CD4-positive, alpha-beta T cell treated with Interleukin-15 for 1 hour (primary cell): ENCODE results near the gene INTS2.
"Not testable (repeated sequence)": the region's sequence is repeated elsewhere in the genome, so short reads cannot be mapped to it uniquely, and the experiment has no call there.

ENCODE experiments used
- DNase-seq: peaks from one replicate; pipeline ENCODE4 v3.0.0-alpha.2; 2020

Gene INTS2

GRCh38 chr17:61846088-61846487, 81.7 kb downstream of the INTS2 start:
- no peak for DNase-seq

DNA sequence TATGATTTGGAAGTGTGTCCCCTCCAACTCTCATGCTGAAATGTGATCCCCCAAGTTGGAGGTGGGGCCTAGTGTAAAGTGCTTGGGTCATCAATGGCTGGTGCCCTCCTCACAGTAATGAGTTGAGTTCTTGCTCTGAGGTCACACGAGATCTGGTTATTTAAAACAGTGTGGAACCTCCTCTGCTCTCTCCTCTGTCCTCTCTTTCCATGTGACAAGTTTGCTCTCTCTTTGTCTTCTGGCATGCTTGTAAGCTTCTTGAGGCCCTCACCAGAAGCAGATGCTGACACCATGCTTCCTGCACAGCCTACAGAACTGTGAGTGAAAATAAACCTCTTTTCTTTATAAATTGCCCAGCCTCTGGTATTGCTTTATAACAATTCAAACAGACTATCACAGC, 84.3 kb downstream of the INTS2 start:
- no peak for DNase-seq

DNA sequence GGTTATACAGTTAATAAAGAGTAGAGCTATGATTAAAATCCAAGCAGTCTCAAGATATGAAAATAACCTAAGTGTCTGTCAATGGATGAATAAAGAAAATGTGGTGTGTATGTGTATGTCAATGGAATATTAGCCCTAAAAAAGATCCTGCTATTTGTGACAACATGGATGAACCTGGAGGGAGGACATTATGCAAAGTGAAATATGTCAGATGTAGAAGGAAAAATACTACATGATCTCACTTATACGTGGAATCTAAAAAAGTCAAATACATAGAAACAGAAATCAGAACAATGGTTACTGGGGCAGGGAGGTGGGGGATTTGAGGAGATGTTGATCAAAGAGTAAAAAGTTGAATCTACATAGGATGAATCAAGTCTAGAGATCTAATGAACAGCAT, 84.9 kb downstream of the INTS2 start:
- no peak for DNase-seq

- no peak for DNase-seq
Measured at GRCh38 chr17:61839300-61839786, 88.4 kb downstream of the INTS2 start.

DNA sequence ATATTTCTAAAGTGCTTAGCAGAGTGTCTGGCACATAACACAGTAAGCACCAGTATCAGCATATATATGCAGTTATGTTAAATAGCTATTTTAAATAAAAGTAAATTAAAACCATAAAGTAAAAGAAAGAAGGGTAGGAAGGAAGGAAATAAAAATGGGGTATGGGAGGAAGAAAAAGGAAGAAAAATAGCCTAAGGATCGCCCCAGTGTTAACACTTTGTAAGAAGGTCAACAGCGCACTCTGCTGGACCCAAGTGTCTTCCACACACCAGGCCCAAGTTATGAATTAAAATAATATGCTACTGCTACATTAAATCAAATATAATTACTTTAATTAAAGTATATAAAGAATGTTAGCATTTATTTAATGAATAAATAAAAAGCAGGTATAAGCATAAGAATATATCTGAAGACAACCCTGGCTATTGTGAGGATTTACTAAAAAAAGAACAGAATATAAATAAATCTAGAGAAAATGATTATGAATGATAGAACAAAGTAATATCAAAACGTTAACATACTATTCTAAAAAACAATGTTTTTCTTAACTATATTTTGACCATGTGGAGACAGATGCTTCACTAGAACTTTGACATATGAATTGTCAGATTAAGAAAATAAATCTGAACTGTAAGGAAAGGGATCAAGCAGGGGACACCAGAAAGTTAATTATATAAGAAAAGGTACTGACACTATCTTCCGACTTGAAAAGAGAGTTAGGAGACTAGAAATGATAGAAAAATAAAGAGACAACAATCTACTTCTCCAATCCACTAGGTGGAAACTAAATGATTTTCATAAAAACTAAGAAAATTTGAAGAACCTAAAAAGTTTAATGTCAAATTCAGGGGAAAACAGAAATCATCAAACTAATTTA, 90.4 kb downstream of the INTS2 start:
- DNase-seq: peak; percentile 38

- no peak for DNase-seq
Measured at GRCh38 chr17:61836266-61837174, 91.3 kb downstream of the INTS2 start.

DNA sequence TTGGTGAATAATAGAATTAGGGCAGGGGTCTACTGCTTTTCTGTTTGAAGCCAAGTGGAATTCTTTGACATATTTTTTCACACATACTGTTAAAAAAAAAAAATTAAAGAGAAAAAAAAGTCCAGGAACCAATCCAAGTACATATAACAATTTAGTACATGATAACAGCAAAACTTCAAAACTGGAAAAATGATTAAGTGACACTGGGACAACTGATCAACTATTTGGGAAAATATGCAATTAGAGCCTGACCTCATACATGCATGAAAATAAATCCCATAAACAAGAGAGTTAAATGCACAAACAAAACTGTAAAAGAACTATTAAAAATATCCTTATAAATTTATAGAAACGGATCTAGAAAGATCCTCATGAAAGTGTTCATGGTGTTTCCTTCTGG, 92.2 kb downstream of the INTS2 start:
- DNase-seq: no peak

- DNase-seq: no peak
Measured at GRCh38 chr17:61834610-61835009, 93.2 kb downstream of the INTS2 start.

DNA sequence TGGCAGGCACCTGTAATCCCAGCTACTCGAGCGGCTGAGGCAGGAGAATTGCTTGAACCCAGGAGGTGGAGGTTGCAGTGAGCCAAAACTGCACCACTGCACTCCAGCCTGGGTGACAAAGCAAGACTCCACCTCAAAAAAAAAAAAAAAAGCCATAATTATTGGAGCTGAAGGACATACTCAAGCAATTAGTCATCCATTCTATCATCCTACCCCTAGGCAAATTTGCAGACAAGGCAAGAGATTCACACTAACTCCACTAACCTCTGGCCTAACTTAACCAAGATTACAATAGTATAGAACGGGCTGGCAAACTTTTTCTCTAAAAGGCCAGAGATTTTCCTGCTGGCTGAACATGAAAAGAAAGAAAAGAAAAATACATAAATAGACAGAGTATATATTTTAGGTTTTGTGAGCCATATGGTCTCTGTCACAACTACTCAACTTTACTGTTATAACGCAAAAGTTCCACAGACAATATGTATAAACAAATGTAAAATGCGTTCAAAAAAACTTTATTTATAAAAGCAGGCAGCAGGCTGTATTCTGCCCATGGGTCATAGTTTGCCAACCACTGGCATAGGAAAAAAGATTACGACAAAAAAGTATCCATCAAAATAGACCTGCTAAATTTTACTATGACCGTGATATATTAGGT, 94.1 kb downstream of the INTS2 start:
- DNase-seq: no peak

DNA sequence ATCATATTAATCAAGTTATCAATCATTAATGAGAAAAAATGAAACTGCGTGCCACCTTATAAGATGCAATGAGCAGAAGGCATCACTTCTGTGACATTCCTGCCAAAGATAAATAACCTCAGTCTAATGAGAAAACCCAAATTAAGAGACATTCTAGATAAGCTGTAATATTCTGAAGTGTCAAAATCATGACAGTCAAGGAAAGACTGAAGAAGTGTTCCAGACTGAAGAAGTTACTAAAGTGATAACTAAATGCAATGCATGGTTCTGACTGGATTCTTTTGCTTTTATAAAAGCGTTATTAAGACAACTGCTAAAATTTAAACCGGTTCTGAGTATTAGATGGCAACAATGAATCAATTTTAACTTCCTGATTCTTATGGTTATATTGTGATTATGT, 95.3 kb downstream of the INTS2 start:
- no peak for DNase-seq

DNA sequence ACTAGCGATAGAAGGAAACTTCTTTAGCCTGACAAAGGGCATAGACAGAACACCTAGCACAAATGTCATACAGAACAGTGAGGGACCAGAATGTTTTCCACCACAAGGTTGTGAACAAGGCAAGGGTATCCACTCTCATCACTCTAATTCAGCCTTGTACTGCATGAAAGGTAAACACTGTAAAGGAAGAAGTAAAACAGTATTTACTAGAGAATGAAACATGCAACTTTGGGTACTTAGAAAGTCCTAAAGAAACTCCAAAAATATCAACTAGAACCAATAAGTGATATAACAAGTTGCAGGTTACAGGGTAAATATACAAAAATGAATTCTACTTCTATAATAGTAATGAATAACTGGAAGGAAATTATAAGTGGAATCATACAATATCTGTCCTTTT, 96.7 kb downstream of the INTS2 start:
- DNase-seq: no peak

DNA sequence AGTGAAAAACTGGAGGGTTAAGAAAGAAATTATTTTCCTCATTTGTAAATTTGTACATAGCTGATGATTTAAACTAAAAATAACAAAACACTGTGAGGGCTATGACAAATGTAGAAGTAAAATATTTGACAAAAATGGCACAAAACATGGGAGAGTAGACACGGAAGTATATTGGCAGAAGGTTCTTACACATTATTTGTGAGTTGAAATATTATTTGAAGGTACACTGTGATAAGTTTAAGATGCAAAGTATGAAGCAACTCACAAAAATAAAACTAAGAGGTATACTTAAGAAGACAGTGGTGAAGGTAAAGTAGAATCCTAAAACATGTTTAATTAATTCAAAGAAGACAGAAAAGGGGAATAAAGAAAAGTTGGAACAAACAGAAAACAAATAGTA, 99.1 kb downstream of the INTS2 start:
- no peak for DNase-seq

- no peak for DNase-seq
Measured at GRCh38 chr17:61827649-61828395, 100.0 kb downstream of the INTS2 start.

DNA sequence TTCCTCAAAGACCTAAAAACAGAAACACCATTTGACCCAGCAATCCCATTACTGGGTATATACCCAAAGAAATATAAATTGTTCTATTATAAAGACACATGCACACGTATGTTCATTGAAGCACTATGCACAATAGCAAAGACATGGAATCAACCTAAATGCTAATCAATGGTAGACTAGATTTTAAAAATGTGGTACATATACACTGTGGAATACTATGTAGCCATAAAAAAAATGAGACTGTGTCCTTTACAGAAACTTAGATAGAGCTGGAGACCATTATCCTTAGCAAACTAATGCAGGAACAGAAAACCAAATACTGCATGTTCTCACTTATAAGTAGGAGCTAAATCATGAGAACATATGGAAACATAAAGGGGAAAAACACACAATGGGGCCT, 100.9 kb downstream of the INTS2 start:
- DNase-seq: not testable (repeated sequence)

GRCh38 chr17:61826198-61826597, 101.6 kb downstream of the INTS2 start:
- DNase-seq: not testable (repeated sequence)

DNA sequence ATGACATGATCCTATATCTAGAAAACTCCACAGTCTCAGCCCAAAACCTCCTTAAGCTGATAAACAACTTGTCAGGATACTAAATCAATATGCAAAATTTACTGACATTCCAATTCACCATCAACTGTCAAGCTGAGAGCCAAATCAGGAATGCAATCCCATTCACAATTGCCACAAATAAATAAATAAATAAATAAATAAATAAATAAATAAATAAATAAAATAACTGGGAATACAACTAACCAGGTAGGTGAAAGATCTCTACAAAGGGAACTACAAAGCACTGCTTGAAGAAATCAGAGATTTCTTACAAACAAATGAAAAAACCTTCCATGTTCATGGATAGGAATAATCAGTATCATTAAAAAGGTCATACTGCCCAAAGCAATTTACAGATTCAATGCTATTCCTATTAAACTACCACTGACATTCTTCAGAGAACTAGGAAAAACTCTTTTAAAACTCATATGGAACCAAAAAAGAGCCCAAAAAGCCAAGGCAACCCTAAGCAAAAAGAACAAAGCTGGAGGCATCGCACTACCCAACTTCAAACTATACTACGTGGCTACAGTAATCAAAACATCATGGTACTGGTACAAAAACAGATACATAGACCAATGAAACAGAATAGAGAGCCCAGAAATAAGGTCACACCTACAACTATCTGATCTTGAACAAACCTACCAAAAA, 102.2 kb downstream of the INTS2 start:
- DNase-seq: no peak

DNA sequence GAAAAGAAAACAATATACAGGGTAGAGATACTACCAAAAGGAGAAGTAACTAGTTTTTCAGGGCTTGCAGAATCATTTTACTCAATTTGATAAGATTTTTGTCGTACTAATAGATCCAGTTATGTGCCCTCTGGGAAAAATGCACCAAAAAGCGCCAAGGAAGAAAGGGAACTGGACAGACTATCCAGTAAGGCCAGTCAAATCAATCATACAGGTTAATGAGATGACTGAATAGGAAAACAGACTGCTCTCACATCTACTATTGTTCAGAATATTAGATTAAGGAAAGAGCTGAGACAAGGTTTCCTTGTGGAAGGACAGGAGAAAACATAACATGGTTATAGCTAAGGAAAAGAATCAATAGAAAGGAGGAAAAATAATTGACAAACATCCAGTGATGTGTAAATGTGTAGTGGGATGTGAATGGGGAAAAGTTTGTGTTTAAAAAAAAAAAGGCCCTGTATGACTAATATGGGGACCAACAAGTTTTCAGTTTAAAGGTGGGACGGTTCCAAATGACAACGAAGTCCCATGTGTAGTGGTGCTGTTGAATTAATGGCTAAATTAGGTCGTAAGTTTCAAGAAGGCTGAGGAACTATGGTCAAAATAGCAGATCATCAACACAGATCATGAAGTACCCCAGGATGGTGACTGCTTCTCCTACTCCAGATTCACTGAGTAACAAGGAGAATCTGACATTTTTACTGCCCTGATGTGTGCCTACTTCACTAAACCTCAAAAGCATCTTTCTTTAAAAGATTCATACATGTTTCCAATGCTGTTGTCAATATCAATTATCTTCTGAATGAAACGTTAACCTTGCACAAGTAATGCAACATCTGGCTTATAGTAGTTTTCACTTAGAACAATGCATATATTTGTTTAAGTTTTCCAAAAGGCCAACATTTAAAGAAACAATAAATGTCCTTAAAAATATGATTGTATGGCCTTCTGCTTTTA, 105.2 kb downstream of the INTS2 start:
- DNase-seq: no peak

DNA sequence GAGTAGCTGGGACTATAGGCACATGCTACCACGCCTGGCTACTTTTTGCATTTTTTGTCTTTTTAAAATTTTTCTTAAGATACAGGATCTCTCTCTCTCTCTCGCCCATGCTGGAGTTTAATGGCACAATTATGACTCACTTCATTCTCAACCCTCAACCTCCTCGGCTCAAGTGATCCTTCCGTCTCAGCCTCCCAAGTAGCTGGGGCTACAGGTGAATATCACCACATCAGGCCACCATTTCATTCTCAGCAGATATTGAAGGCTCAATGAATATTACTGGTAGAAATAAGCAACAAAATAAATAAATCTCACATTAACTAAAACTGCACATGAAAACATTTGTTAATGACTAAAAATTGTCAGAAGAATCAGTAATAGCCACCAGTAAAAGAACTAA, 106.1 kb downstream of the INTS2 start:
- no peak for DNase-seq

DNA sequence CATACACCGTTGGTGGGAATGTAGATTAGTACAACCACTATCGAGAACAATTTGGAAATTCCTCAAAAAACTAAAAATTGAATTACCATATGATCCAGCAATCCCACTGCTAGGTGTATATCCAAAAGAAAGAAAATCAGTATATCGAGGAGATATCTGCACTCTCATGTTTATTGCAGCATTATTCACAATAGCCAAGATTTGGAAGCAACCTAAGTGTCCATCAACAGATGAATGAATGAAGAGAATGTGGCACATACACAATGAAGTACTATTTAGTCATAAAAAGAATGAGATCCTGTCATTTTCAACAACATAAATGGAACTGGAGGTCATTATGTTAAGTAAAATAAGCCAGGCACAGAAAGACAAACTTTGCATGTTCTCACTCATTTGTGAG, 108.5 kb downstream of the INTS2 start:
- not testable (repeated sequence) for DNase-seq

GRCh38 chr17:61818225-61818624, 109.6 kb downstream of the INTS2 start:
- DNase-seq: no peak

DNA sequence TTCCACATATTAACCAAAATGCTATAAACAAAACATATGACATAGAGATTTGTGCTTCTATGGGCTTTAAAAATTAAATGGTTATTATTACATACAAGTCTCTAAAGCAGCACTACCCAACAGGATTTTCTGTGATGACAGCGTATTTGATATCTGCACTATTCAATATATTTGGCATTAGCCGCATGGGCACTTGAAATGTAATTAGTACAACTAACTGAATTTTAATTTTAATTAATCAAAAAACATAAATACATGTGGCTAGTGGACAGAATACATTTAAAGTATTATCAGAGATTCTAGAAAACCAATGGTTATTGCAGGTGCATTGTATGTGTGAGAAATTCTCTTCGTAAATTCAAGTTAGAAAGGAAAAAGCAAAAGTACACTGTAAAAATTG, 110.3 kb downstream of the INTS2 start:
- DNase-seq: no peak
